H9 (cell line): ENCODE data around the gene CLDND1. TPM values are rescaled to one million over a fixed set of nuclear protein-coding genes. Genes with fewer than 3 reads are reported as not detected.

Source experiments
- DNase-seq: peaks from one replicate; pipeline ENCODE4 v3.0.0-alpha.2; 2017
- H2AFZ ChIP-seq: one replicate; pipeline ENCODE4 v1.6.1; 2013; ENCODE audit warnings: mild to moderate bottlenecking, low read length, control low read depth, moderate library complexity
- H2AK5ac ChIP-seq: 2 replicates; pipeline ENCODE4 v1.6.1; 2013; ENCODE audit warnings: low read length, control low read depth, mixed read lengths; ENCODE audit not compliant: insufficient read length
- H2BK120ac ChIP-seq: one replicate; pipeline ENCODE4 v1.6.1; 2013; ENCODE audit warnings: low read depth, mild to moderate bottlenecking, low read length, control low read depth, inconsistent platforms; ENCODE audit not compliant: poor library complexity, severe bottlenecking
- H2BK12ac ChIP-seq: 2 replicates; pipeline ENCODE4 v1.6.1; 2013; ENCODE audit warnings: low read length, control low read depth, mixed read lengths, low read depth; ENCODE audit not compliant: insufficient read length
- H2BK15ac ChIP-seq: 2 replicates; pipeline ENCODE4 v1.6.1; 2013; ENCODE audit warnings: low read depth, low read length, control low read depth
- H2BK20ac ChIP-seq: one replicate; pipeline ENCODE4 v1.6.1; 2013; ENCODE audit warnings: low read depth, mild to moderate bottlenecking, low read length, control low read depth, inconsistent platforms; ENCODE audit not compliant: poor library complexity, severe bottlenecking
- H2BK5ac ChIP-seq: 2 replicates; pipeline ENCODE4 v1.6.1; 2013; ENCODE audit warnings: low read length, control low read depth, mixed read lengths; ENCODE audit not compliant: insufficient read length
- H3K14ac ChIP-seq: 2 replicates; pipeline ENCODE4 v1.6.1; 2013; ENCODE audit warnings: low read length, control low read depth; ENCODE audit not compliant: insufficient read depth
- H3K18ac ChIP-seq: 2 replicates; pipeline ENCODE4 v1.6.1; 2013; ENCODE audit warnings: low read depth, mild to moderate bottlenecking, mixed read lengths, low read length, control low read depth; ENCODE audit not compliant: insufficient read length
- H3K23ac ChIP-seq: 2 replicates; pipeline ENCODE4 v1.6.1; 2013; ENCODE audit warnings: low read length, control low read depth, mixed read lengths, low read depth; ENCODE audit not compliant: insufficient read length
- H3K23me2 ChIP-seq: 2 replicates; pipeline ENCODE4 v1.6.1; 2013; ENCODE audit warnings: low read depth, mild to moderate bottlenecking, mixed read lengths, low read length, control low read depth; ENCODE audit not compliant: insufficient read length, poor library complexity, severe bottlenecking
- H3K27ac ChIP-seq: 2 replicates; pipeline ENCODE4 v1.5.1; 2013; ENCODE audit warnings: low read length, control low read depth, mixed read lengths, low read depth; ENCODE audit not compliant: insufficient read length
- H3K27me3 ChIP-seq: 2 replicates; pipeline ENCODE4 v1.6.1; 2013; ENCODE audit warnings: low read length, control low read depth, inconsistent platforms; ENCODE audit not compliant: insufficient read depth
- H3K4ac ChIP-seq: 2 replicates; pipeline ENCODE4 v1.6.1; 2013; ENCODE audit warnings: low read depth, mild to moderate bottlenecking, control low read depth, inconsistent platforms, low read length, moderate library complexity
- H3K4me1 ChIP-seq: 2 replicates; pipeline ENCODE4 v1.6.1; 2013; ENCODE audit warnings: low read length, control low read depth, inconsistent platforms; ENCODE audit not compliant: insufficient read depth
- H3K4me2 ChIP-seq: 2 replicates; pipeline ENCODE4 v1.6.1; 2013; ENCODE audit warnings: low read length, control low read depth, mixed read lengths; ENCODE audit not compliant: insufficient read length, insufficient read depth
- H3K56ac ChIP-seq: 2 replicates; pipeline ENCODE4 v1.6.1; 2013; ENCODE audit warnings: low read depth, mild to moderate bottlenecking, mixed read lengths, low read length, control low read depth; ENCODE audit not compliant: insufficient read length
- H3K79me1 ChIP-seq: 2 replicates; pipeline ENCODE4 v1.6.1; 2013; ENCODE audit warnings: low read depth, mild to moderate bottlenecking, moderate library complexity, low read length, control low read depth, inconsistent platforms; ENCODE audit not compliant: insufficient read depth, poor library complexity, severe bottlenecking
- H3K79me2 ChIP-seq: 2 replicates; pipeline ENCODE4 v1.6.1; 2013; ENCODE audit warnings: low read length, control low read depth, inconsistent platforms; ENCODE audit not compliant: insufficient read depth
- H3K9ac ChIP-seq: 2 replicates; pipeline ENCODE4 v1.6.1; 2013; ENCODE audit warnings: low read length, control low read depth, mixed read lengths; ENCODE audit not compliant: insufficient read length; ENCODE audit errors: extremely low read depth
- H3K9me3 ChIP-seq: one replicate; pipeline ENCODE4 v1.6.1; 2013; ENCODE audit warnings: low read depth, low read length, inconsistent platforms; ENCODE audit not compliant: control insufficient read depth
- H3T11ph ChIP-seq: one replicate; pipeline ENCODE4 v1.6.1; 2013; ENCODE audit warnings: mild to moderate bottlenecking, low read length, control low read depth, inconsistent platforms
- H4K20me1 ChIP-seq: one replicate; pipeline ENCODE4 v1.6.1; 2013; ENCODE audit not compliant: control insufficient read depth, insufficient read length, insufficient read depth
- H4K5ac ChIP-seq: 2 replicates; pipeline ENCODE4 v1.6.1; 2013; ENCODE audit warnings: low read depth, mild to moderate bottlenecking, mixed read lengths, low read length, control low read depth; ENCODE audit not compliant: insufficient read length
- H4K8ac ChIP-seq: replicated peaks from 2 replicates; pipeline ENCODE4 v1.6.1; 2013; ENCODE audit warnings: low read length, control low read depth, mixed read lengths, low read depth; ENCODE audit not compliant: insufficient read length
- H4K91ac ChIP-seq: 2 replicates; pipeline ENCODE4 v1.6.1; 2013; ENCODE audit warnings: low read depth, mild to moderate bottlenecking, moderate library complexity, mixed read lengths, low read length, control low read depth; ENCODE audit not compliant: insufficient read length
- H3K27ac Mint-ChIP-seq, 3 experiments: 2 replicates in 2 of 3; 3 replicates in 1 of 3; pipeline ENCODE4 v1.8.0; 2020 to 2021; ENCODE audit warnings: mixed read lengths in 3 of 3, mild to moderate bottlenecking in 1 of 3, moderate library complexity in 1 of 3
- H3K27me3 Mint-ChIP-seq: 2 replicates; pipeline ENCODE4 v1.8.0; 2021; ENCODE audit warnings: low read depth, mild to moderate bottlenecking, moderate library complexity, mixed read lengths
- H3K36me3 Mint-ChIP-seq, 3 experiments: 2 replicates in 2 of 3; 3 replicates in 1 of 3; pipeline ENCODE4 v1.8.0; 2020 to 2021; ENCODE audit warnings: low read depth in 3 of 3, mixed read lengths in 3 of 3; ENCODE audit not compliant: insufficient read depth in 1 of 3
- H3K4me1 Mint-ChIP-seq, 2 experiments: 2 replicates each; pipeline ENCODE4 v1.8.0; 2020; ENCODE audit warnings: mixed read lengths in 2 of 2
- H3K4me3 Mint-ChIP-seq, 2 experiments: 2 replicates in 1 of 2; 3 replicates in 1 of 2; pipeline ENCODE4 v1.8.0; 2020 to 2021; ENCODE audit warnings: mild to moderate bottlenecking in 2 of 2, mixed read lengths in 2 of 2, moderate library complexity in 1 of 2
- H3K9me3 Mint-ChIP-seq, 2 experiments: 2 replicates in 1 of 2; 3 replicates in 1 of 2; pipeline ENCODE4 v1.8.0; 2020; ENCODE audit warnings: mild to moderate bottlenecking in 2 of 2, mixed read lengths in 2 of 2, moderate library complexity in 1 of 2
- CTCF ChIP-seq: fragments of 200-600 bp; sonication (generic); conservative IDR thresholded peaks from 3 replicates; pipeline ENCODE4 v1.8.0; 2021; ENCODE audit warnings: antibody characterized with exemption, mild to moderate bottlenecking
- WGBS: extraction: QIAGEN DNeasy Blood & Tissue Kit; methylation state at CpG from one replicate; pipeline ENCODE4 v1.1.7; 2013; ENCODE audit warnings: missing lambda C conversion rate, low lambda C conversion rate, mixed read lengths; ENCODE audit not compliant: insufficient read length; ENCODE audit errors: extremely low coverage; 5-methylcytosine and 5-hydroxymethylcytosine counted together
- total RNA-seq: library from RNA; stranded (reverse); gene quantifications from 2 replicates; pipeline ENCODE4 v1.2.1, GENCODE V29; 2021

The CLDND1 gene
- total RNA-seq, 1 experiment from 2014 or later = 83.0 TPM

- no peak overlapping the region for H2BK15ac ChIP-seq
- no peak overlapping the region for H2BK12ac ChIP-seq
- no peak overlapping the region for H2BK20ac ChIP-seq
- H3K14ac ChIP-seq = no peak overlapping the region
- no peaks in the 10 kb centered on the region for H4K20me1 ChIP-seq
- H3T11ph ChIP-seq = no peak overlapping the region
- H2AK5ac ChIP-seq = no peak overlapping the region
- H3K27me3 ChIP-seq = no peaks in the 10 kb centered on the region
- Mint-ChIP-seq H3K9me3 (no peaks in the 10 kb centered on the region), H3K4me1 (peaks cover 0 to 5% of the 10 kb centered on the region in 2 experiments; a peak in 1 of 4 replicates), H3K36me3 (no peaks in the 10 kb centered on the region), H3K27ac (no peak overlapping the region), H3K4me3 (no peak overlapping the region), H3K27me3 (no peaks in the 10 kb centered on the region)
- H3K23ac ChIP-seq = no peak overlapping the region
- H2BK120ac ChIP-seq = no peak overlapping the region
- H3K56ac ChIP-seq = no peak overlapping the region
- H3K23me2 ChIP-seq = no peaks in the 10 kb centered on the region
- no peak overlapping the region for H2AFZ ChIP-seq
- no peak overlapping the region for H4K91ac ChIP-seq
- no peak for TF ChIP-seq CTCF
- no peak overlapping the region for H4K5ac ChIP-seq
- H4K8ac ChIP-seq = no peak overlapping the region
- no peak overlapping the region for H2BK5ac ChIP-seq
- DNase-seq = no peak
- H3K4me1 ChIP-seq = no peaks in the 10 kb centered on the region
- H3K18ac ChIP-seq = no peak overlapping the region
- no peak overlapping the region for H3K4ac ChIP-seq
- no peak overlapping the region for H3K27ac ChIP-seq
- no peaks in the 10 kb centered on the region for H3K79me2 ChIP-seq
- no CpG with 5 or more reads among the region's 2 CpGs for WGBS
- no peaks in the 10 kb centered on the region for H3K9me3 ChIP-seq
- no peaks in the 10 kb centered on the region for H3K79me1 ChIP-seq
- no peak overlapping the region for H3K9ac ChIP-seq
- H3K4me2 ChIP-seq = no peak overlapping the region
These were observed 31.1 kb upstream of the CLDND1 start for GRCh38 chr3:98553753-98554152.
